ENCODE data around the gene TACC3.

The TACC3 gene

GRCh38 chr4:1793940-1794808, 72.9 kb downstream of the TACC3 start:
- DNase-seq (ENCODE audit: low read depth), result no peak

All from stimulated activated CD8-positive, alpha-beta memory T cell treated with anti-CD3 and anti-CD28 coated beads, Interleukin-12 subunit alpha, Interleukin-12 subunit beta, amount 100 ng/mL, for 1 hour (primary cell).